GM18907 (cell line): ENCODE results near the gene KIF19.
"Not testable (repeated sequence)": the region's sequence is repeated elsewhere in the genome, so short reads cannot be mapped to it uniquely, and the experiment has no call there.

Source experiments
- ATAC-seq: cut with Tn5 transposase; IDR thresholded peaks from one replicate; pipeline ENCODE4 v1.9.1; 2021; ENCODE audit warnings: mild to moderate bottlenecking, moderate library complexity; ENCODE audit not compliant: unreplicated experiment

KIF19 gene, protein sequence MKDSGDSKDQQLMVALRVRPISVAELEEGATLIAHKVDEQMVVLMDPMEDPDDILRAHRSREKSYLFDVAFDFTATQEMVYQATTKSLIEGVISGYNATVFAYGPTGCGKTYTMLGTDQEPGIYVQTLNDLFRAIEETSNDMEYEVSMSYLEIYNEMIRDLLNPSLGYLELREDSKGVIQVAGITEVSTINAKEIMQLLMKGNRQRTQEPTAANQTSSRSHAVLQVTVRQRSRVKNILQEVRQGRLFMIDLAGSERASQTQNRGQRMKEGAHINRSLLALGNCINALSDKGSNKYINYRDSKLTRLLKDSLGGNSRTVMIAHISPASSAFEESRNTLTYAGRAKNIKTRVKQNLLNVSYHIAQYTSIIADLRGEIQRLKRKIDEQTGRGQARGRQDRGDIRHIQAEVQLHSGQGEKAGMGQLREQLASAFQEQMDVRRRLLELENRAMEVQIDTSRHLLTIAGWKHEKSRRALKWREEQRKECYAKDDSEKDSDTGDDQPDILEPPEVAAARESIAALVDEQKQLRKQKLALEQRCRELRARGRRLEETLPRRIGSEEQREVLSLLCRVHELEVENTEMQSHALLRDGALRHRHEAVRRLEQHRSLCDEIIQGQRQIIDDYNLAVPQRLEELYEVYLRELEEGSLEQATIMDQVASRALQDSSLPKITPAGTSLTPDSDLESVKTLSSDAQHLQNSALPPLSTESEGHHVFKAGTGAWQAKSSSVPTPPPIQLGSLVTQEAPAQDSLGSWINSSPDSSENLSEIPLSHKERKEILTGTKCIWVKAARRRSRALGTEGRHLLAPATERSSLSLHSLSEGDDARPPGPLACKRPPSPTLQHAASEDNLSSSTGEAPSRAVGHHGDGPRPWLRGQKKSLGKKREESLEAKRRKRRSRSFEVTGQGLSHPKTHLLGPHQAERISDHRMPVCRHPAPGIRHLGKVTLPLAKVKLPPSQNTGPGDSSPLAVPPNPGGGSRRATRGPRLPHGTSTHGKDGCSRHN

GRCh38 chr17:74325743-74326379 is at the start of gene KIF19:
Gene KIF19 (plus strand): TSS chr17:74326226. CDS start chr17:74326350, 124 bp downstream.
- ATAC-seq, result no peak

DNA sequence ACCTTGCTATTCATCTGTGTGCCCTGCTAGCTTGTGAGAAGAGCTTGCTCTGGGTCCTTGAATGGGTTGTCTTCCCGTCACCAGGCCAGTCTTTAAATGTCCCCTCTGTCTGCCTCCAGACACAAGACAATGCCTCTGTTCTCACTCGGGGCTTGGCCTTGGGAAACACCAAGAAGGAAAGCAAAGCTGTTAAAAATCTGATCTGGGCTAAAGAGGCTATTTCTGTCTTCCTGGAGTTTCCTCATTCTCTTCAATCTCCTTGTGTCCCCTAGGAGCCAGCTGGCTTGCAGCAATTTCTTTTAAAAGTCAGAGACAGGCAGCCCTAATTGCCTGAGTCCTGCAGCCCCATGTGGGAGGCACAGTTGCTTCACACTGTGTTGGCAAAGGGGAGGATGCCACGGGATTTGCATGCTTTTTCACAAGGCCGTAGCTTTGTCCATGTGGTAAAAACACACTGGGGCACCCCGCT is 49.5 kb upstream of the KIF19 start:
- no peak for ATAC-seq

DNA sequence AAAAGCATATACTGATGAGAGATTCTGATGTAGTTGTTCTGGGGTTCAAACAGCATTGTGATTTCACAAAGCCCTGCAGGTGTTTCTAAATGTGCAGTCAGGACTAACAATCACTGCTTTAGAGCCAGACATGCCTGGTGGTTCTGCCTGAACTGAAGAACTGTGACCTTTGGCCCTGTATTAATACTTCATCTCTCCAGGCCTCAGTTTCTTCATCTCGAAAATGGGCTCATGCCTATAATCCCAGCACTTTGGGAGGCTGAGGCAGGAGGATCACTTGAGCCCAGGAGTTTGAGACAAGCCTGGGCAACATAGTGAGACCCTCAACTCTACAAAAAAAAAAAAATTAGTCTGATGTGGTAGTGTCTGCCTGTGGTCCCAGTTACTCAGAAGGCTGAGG is 48.1 kb upstream of the KIF19 start:
- no peak for ATAC-seq

GRCh38 chr17:74279617-74280016 is 46.4 kb upstream of the KIF19 start:
- ATAC-seq, result not testable (repeated sequence)

- ATAC-seq, result no peak
Measured at GRCh38 chr17:74280093-74280513, 45.9 kb upstream of the KIF19 start.

DNA sequence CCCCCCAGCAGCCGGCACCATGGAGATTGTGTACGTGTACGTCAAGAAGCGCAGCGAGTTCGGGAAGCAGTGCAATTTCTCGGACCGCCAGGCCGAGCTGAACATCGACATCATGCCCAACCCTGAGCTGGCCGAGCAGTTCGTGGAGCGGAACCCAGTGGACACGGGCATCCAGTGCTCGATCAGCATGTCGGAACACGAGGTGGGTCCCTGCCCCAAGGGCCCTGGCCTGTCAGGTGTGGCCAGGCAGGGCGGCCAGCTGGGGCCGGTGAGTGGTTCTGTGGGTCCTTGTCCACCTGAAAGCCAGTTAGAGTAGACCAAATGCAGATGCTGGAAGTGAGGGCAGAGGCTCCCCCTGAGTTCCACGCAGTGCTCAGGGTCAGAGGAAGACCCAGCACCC is 44.2 kb upstream of the KIF19 start:
- ATAC-seq, result no peak

DNA sequence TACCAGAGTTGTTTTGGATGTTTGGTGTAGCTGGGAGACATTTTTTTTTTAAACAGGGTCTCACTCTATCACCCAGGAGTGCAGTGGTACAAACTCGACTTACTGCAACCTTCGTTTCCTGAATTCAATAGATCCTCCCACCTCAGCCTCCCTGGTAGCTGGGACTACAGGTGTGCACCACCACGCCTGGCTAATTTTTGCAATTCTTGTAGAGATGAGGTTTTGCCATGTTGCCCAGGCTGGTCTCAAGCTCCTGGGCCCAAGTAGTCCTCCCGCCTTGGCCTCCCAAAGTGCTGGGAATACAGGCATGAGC is 43.8 kb upstream of the KIF19 start:
- ATAC-seq, result not testable (repeated sequence)

DNA sequence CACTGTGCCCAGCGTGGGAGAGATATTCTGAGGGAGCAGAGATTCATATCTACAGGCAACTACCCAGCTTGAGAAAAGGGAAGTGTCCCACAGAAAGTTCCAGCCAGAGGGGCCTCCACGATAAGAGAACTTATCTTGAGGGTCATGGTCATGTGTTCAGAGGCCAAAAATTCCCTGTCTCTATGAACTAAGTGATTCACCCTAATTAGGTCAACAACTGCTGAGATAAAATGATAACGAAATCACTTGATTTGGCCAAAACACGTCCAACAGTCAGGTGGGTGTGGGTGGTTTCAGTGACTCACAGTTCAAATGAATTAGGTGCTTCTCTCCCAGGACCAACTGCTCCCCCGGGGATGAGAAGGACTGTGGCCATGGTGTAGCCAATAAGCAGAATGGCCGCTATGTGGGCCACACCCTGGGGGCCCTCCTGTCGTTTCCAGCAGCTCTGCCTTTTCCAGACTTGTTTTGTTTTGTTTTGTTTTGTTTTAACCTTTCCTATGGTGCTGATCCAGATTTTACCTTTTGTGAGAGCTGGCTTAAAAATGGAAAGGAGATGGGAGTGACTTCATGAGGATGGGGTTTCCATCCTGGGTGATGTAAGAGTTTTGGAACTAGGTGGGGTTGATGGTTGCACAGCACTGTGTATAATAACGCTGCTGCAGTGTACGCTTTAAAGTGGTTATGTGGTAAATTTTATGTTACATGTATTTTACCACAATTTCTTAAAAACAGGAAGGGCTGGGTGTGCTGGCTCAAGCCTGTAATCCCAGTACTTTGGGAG is 43.2 kb upstream of the KIF19 start:
- peak; percentile 48 for ATAC-seq

DNA sequence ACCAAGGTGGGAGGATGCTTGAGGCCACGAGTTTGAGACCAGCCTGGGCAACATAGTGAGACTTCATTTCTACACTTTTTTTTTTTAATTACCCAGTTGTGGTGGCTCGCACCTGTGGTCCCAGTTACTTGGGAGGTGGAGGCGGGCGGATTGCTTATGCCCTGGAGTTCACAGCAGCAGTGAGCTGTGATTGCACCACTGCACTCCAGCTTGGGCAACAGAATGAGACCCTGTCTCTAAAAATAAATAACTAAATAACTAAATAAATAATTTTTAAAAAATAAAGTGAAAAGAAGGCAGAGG is 42.7 kb upstream of the KIF19 start:
- ATAC-seq, result no peak

DNA sequence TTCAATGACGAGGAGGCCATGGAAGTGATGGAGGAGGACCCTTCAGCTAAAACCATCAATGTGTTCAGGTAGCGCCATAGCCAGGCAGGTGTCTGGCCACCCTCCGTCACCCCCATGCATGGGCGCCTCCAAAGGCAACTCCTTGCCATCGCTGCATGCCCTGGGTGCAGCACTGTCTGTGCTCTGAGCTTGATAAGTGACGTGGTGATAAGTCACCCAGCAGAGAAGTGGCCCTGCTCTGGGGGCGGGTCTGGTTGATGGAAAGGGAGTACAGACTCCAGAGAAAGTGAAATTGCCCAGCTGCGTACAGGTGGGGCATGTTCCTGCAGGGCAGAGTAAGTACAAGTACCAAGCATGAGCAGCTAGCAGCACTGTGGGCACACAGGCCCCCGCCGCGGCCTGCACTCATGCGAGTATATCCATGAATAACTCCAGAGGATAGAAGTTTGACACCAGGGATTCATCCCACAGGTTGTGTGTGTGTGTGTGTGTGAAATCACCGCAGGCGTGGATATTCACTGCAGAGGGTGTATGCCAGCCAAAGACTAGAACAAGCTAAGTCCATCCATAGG is 38.9 kb upstream of the KIF19 start:
- ATAC-seq, result no peak

DNA sequence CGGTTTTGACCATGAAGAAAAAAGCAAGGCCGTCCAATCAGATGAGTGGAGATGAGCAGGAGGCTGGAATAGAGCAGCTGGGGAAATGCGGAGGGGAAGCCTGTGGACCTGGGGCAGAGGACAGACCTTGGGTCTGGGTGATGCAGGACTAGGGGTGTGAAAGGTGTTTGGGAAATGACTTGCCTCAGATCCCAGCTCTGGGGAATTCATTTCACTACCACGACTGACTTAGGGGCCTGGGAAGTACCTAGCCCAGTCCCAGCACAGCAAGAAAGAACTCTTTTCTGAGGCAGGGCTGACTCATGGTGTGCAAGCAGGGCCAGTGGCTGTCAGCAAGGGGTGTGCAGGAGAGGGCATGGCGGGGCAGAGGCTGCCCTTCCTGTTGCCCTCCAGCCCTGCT is 37.2 kb upstream of the KIF19 start:
- ATAC-seq, result no peak

- ATAC-seq, result no peak
Measured at GRCh38 chr17:74289688-74290087, 36.3 kb upstream of the KIF19 start.

DNA sequence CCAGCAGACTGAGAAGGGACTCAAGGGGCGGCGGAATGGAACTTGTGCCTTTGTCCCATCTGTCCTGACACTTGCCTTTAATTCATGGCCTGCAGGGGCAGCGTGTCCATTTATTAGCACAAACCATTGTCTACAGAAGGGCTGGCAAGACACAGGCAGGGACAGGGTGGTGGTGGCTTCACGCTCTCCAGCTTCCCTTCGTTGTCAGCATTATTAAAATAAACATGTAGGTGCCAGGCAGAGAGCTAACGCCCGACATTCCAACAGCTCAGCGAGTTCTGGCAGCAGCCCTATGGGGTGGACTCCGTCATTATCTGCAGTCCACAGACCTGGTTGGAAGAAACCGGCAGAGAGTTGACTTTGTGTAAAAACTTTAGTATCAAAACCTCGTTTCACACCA is 35.7 kb upstream of the KIF19 start:
- no peak for ATAC-seq

- ATAC-seq, result no peak
Measured at GRCh38 chr17:74292495-74292894, 33.5 kb upstream of the KIF19 start.

DNA sequence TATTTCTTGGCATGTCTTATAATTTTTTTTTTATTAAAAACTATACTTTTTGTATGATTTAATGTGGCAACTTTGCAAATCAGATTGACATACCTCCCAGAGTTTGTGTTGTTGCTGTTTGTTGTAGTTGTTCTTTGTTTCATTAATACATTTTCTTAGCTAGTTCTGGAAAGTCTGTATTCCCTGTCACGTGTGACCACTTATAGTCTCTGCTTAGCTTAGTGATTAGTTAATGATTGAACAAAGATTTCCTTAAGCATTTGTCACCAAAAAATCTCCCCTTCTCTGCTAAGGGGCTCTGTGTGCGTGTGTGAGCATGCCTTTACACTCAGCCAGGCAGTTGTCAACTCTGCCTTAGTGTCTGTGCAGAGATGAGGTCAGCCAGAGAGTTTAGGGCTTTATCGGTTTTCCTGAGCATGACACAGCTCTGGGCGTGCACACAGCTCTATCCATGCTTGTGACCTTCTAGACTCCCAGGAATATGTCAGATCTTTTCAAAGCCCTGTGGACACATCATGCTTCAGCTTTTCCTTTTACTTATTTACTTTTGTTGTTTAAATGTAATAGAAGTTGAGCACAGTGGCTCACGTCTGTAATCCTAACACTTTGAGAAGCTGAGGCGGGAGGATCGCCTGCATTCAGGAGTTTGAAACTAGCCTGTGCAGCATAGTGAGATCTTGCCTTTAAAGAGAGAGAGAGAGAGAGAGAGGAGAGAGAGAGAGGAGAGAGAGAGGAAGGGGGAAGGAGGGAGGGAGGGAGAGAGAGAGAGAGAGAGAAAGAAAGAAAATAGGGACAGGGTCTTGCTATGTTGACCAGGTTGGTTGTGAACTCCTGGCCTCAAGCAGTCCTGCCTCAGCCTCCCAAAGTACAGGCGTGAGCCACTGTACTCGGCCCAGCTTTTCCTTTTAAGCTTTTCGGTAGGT is 30.1 kb upstream of the KIF19 start:
- ATAC-seq, result no peak

GRCh38 chr17:74296548-74296936 is 29.5 kb upstream of the KIF19 start:
- no peak for ATAC-seq

DNA sequence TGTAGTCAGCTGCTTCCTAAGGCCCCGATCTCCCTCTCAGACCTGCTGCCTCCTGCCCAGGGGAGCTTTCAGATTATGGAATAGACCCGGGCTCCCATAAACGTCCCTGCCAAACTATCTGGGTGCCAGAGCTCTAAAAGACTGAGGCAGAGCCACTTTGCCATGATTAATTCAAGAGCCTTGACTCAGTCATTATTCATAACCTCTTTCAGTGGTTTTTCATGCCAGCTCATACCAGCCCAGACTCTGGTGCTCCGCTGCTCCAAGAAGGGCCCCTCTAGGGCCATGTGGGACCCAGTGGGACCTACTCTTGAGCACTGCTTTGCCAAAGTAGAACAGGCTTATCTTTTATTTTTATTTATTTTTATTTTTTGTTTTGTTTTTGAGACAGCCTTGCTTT is 28.1 kb upstream of the KIF19 start:
- no peak for ATAC-seq

GRCh38 chr17:74298778-74299177 is 27.2 kb upstream of the KIF19 start:
- ATAC-seq, result no peak

GRCh38 chr17:74299226-74300009 is 26.6 kb upstream of the KIF19 start:
- no peak for ATAC-seq
